GM21717 (cell line): Measurements from ENCODE around the gene EXOSC5.
"Not testable (repeated sequence)": the region's sequence is repeated elsewhere in the genome, so short reads cannot be mapped to it uniquely, and the experiment has no call there.

Source experiments
- ATAC-seq: cut with Tn5 transposase; IDR thresholded peaks from one replicate; pipeline ENCODE4 v1.9.1; 2021; ENCODE audit warnings: mild to moderate bottlenecking, moderate library complexity; ENCODE audit not compliant: unreplicated experiment

EXOSC5 gene

GRCh38 chr19:41408846-41409245, 11.7 kb upstream of the EXOSC5 start:
- not testable (repeated sequence) for ATAC-seq

GRCh38 chr19:41408256-41408655, 11.1 kb upstream of the EXOSC5 start:
- ATAC-seq, result no peak

GRCh38 chr19:41407271-41407670, 10.1 kb upstream of the EXOSC5 start:
- no peak for ATAC-seq

- ATAC-seq, result no peak
Observed at GRCh38 chr19:41405776-41406175, 8.6 kb upstream of the EXOSC5 start.

- no peak for ATAC-seq
Observed at GRCh38 chr19:41403181-41403970, 6.2 kb upstream of the EXOSC5 start.

GRCh38 chr19:41402010-41402409, 4.9 kb upstream of the EXOSC5 start:
- no peak for ATAC-seq

GRCh38 chr19:41401483-41401882, 4.3 kb upstream of the EXOSC5 start:
- no peak for ATAC-seq

- no peak for ATAC-seq
Observed at GRCh38 chr19:41399525-41399924, 2.4 kb upstream of the EXOSC5 start.

GRCh38 chr19:41399091-41399490, 1.9 kb upstream of the EXOSC5 start:
- no peak for ATAC-seq

GRCh38 chr19:41398598-41398997, 1.4 kb upstream of the EXOSC5 start:
- ATAC-seq, result no peak

- ATAC-seq, result no peak
Observed at GRCh38 chr19:41398050-41398418, 875 bp upstream of the EXOSC5 start.

GRCh38 chr19:41395355-41395754, 1.8 kb downstream of the EXOSC5 start:
- ATAC-seq, result no peak

GRCh38 chr19:41392775-41393174, 4.4 kb downstream of the EXOSC5 start:
- no peak for ATAC-seq

- ATAC-seq, result no peak
Observed at GRCh38 chr19:41391618-41392017, 5.5 kb downstream of the EXOSC5 start.

- ATAC-seq, result no peak
Observed at GRCh38 chr19:41386442-41386841, 10.7 kb downstream of the EXOSC5 start.

- no peak for ATAC-seq
Observed at GRCh38 chr19:41384351-41384750, 12.8 kb downstream of the EXOSC5 start.

GRCh38 chr19:41381536-41381935, 15.6 kb downstream of the EXOSC5 start:
- not testable (repeated sequence) for ATAC-seq

GRCh38 chr19:41377977-41378709, 19.0 kb downstream of the EXOSC5 start:
- no peak for ATAC-seq

GRCh38 chr19:41376998-41377365, 20.2 kb downstream of the EXOSC5 start:
- ATAC-seq, result no peak

GRCh38 chr19:41376241-41376997, 20.7 kb downstream of the EXOSC5 start, which contains the start of gene TMEM91:
Gene TMEM91, plus strand, starts transcription at chr19:41376533. Its CDS starts 1,777 bp downstream, at chr19:41378310.
- ATAC-seq, result no peak

- ATAC-seq, result no peak
Observed at GRCh38 chr19:41373993-41374392, 23.2 kb downstream of the EXOSC5 start.

- ATAC-seq, result no peak
Observed at GRCh38 chr19:41372501-41372900, 24.7 kb downstream of the EXOSC5 start.
